K562 (cell line): ENCODE results near the gene TRIM36. TPM values are rescaled to one million over a fixed set of nuclear protein-coding genes. Genes with fewer than 3 reads are reported as not detected.

Experiments
- ATAC-seq: fragments of 200-7000 bp; cut with Tn5 transposase; 3 replicates; pipeline ENCODE4 v1.9.1; 2020; ENCODE audit warnings: moderate library complexity
- BruUV-seq: library from RNA; stranded (reverse); fragments of 400-500 nt; replicated peaks from 2 replicates; lab custom pipeline; 2021; lab: Mats Ljungman, UMichigan
- CTCF ChIA-PET: fragments of 300-600 bp; formaldehyde crosslinking; extraction: SDS; loops from one replicate; lab custom pipeline; 2021; ENCODE audit warnings: low intra/inter-chr PET ratio; lab: Yijun Ruan, JAX
- POLR2A ChIA-PET: fragments of 300-600, 350-650 bp; sonication (Branson Sonifier 250); formaldehyde crosslinking; extraction: SDS; loops from one replicate; lab custom pipeline; 2021; ENCODE audit warnings: antibody characterized with exemption, inconsistent platforms; lab: Yijun Ruan, JAX
- DNase-seq, 4 experiments: peaks; one replicate each; pipeline versions ENCODE4 v3.0.0 to v3.0.0-alpha.2; 2011 to 2018; ENCODE audit warnings: low spot score in 3 of 4, mixed read lengths in 3 of 4; ENCODE audit errors: extremely low read depth in 1 of 4
- FAIRE-seq: peaks from 2 replicates; lab custom pipeline; 2011; peaks lifted over from hg19 to GRCh38; lab: Jason Lieb, UNC
- H2AFZ ChIP-seq: 2 replicates; pipeline ENCODE4 v1.6.0; 2011; ENCODE audit warnings: low read depth, low read length, control low read depth, inconsistent platforms
- H3K27ac ChIP-seq: fragments of 200-600 bp; 3 replicates; pipeline ENCODE4 v1.8.0; 2011; ENCODE audit warnings: low read depth, mild to moderate bottlenecking, control low read depth, inconsistent platforms, low read length, moderate library complexity, mixed read lengths; ENCODE audit errors: extremely low read depth
- H3K27me3 ChIP-seq, 2 experiments: fragments of 300-600 bp in 1 of 2; 2 replicates in 1 of 2; 3 replicates in 1 of 2; pipeline versions ENCODE4 v1.6.0 to v1.8.0; 2011; ENCODE audit warnings: inconsistent platforms in 2 of 2, low read length in 2 of 2, mild to moderate bottlenecking in 1 of 2, mixed read lengths in 1 of 2, moderate library complexity in 1 of 2; ENCODE audit not compliant: control insufficient read depth in 2 of 2, insufficient read depth in 2 of 2
- H3K36me3 ChIP-seq: fragments of 300-600 bp; 3 replicates; pipeline ENCODE4 v1.8.0; 2011; ENCODE audit warnings: mild to moderate bottlenecking, low read length, inconsistent platforms; ENCODE audit not compliant: control insufficient read depth, insufficient read depth
- H3K4me1 ChIP-seq, 2 experiments: fragments of 200-600 bp in 1 of 2; replicated peaks in 1 of 2; 2 replicates in 1 of 2; 3 replicates in 1 of 2; pipeline versions ENCODE4 v1.5.1 to v1.8.0; 2011; ENCODE audit warnings: inconsistent platforms in 2 of 2, low read length in 2 of 2, mild to moderate bottlenecking in 1 of 2, mixed read lengths in 1 of 2, moderate library complexity in 1 of 2; ENCODE audit not compliant: control insufficient read depth in 2 of 2, insufficient read depth in 2 of 2
- H3K4me2 ChIP-seq: 2 replicates; pipeline ENCODE4 v1.6.1; 2011; ENCODE audit warnings: low read length, control low read depth, inconsistent platforms, mixed read lengths; ENCODE audit not compliant: insufficient read depth
- H3K4me3 ChIP-seq: fragments of 200-600 bp; sonication (generic), shearing (Covaris generic); 2 replicates; pipeline ENCODE4 v1.5.1; 2016; ENCODE audit warnings: control low read depth, inconsistent platforms
- H3K79me2 ChIP-seq: fragments of 200-600 bp; 3 replicates; pipeline ENCODE4 v1.8.0; 2011; ENCODE audit warnings: low read length, inconsistent platforms; ENCODE audit not compliant: control insufficient read depth, insufficient read depth
- H3K9ac ChIP-seq, 2 experiments: 2 replicates each; pipeline versions ENCODE4 v1.6.0 to v1.6.1; 2011; ENCODE audit warnings: low read depth in 2 of 2, low read length in 2 of 2, control low read depth in 1 of 2, inconsistent platforms in 1 of 2, mild to moderate bottlenecking in 1 of 2, mixed read lengths in 1 of 2; ENCODE audit not compliant: insufficient read depth in 1 of 2
- H3K9me1 ChIP-seq: one replicate; pipeline ENCODE4 v1.6.0; 2011; ENCODE audit warnings: inconsistent platforms, mild to moderate bottlenecking, low read length, moderate library complexity; ENCODE audit not compliant: control insufficient read depth, insufficient read depth
- H3K9me3 ChIP-seq: replicated peaks from 2 replicates; pipeline ENCODE4 v1.5.1; 2011; ENCODE audit warnings: low read depth, low read length, inconsistent platforms; ENCODE audit not compliant: control insufficient read depth, insufficient read depth
- H4K20me1 ChIP-seq: replicated peaks from 2 replicates; pipeline ENCODE4 v1.6.1; 2011; ENCODE audit warnings: low read length, inconsistent platforms, mixed read lengths; ENCODE audit not compliant: control insufficient read depth, insufficient read depth
- CC2D1A ChIP-seq: fragments of 450-650 bp; IDR thresholded peaks from 2 replicates; pipeline ENCODE4 v1.6.1; 2017; ENCODE audit warnings: mild to moderate bottlenecking
- ETV1 ChIP-seq: fragments of 450-650 bp; conservative IDR thresholded peaks from 2 replicates; pipeline ENCODE4 v1.6.1; 2016; ENCODE audit warnings: missing genetic modification characterization, control low read depth, low read depth, missing compliant biosample characterization
- EZH2 ChIP-seq: IDR thresholded peaks from 2 replicates; pipeline ENCODE4 v1.6.1; 2012; ENCODE audit warnings: low read depth, mild to moderate bottlenecking, inconsistent platforms, low read length, borderline replicate concordance
- FOXM1 ChIP-seq, 2 experiments: fragments of 450-650 bp in 1 of 2; sonication (generic) in 1 of 2; formaldehyde crosslinking in 1 of 2; IDR thresholded peaks; 2 replicates each; pipeline versions ENCODE4 v1.6.1 to v1.9.0; 2017 to 2022; ENCODE audit warnings: low read depth in 2 of 2, mild to moderate bottlenecking in 2 of 2, missing genetic modification reagents in 1 of 2, moderate library complexity in 1 of 2
- MYNN ChIP-seq, 2 experiments: sonication (generic); formaldehyde crosslinking in 1 of 2; IDR thresholded peaks; 2 replicates each; pipeline versions ENCODE4 v1.5.0 to v1.6.1; 2016 to 2020; ENCODE audit warnings: antibody characterized with exemption in 1 of 2, missing genetic modification reagents in 1 of 2
- NCOA6 ChIP-seq: fragments of 450-650 bp; IDR thresholded peaks from 2 replicates; pipeline ENCODE4 v1.6.1; 2017; ENCODE audit warnings: mild to moderate bottlenecking
- NFIC ChIP-seq: fragments of 450-650 bp; IDR thresholded peaks from 2 replicates; pipeline ENCODE4 v1.6.1; 2017; ENCODE audit warnings: mild to moderate bottlenecking, inconsistent platforms
- POLR2B ChIP-seq: fragments of 450-650 bp; IDR thresholded peaks from 2 replicates; pipeline ENCODE4 v1.6.1; 2018; ENCODE audit warnings: low read depth; ENCODE audit not compliant: partially characterized antibody
- POLR2G ChIP-seq: fragments of 200-400 bp; formaldehyde crosslinking; IDR thresholded peaks from 2 replicates; pipeline ENCODE4 v1.6.1; 2017; ENCODE audit warnings: low read depth, mild to moderate bottlenecking, antibody characterized with exemption, low read length, moderate library complexity
- SAFB2 ChIP-seq: fragments of 200-400 bp; formaldehyde crosslinking; IDR thresholded peaks from 2 replicates; pipeline ENCODE4 v1.6.1; 2018; ENCODE audit warnings: borderline replicate concordance, low read length, low read depth, moderate library complexity; ENCODE audit not compliant: severe bottlenecking
- ZNF174 ChIP-seq: fragments of 250-450 bp; sonication (Bioruptor Pico); IDR thresholded peaks from 2 replicates; pipeline ENCODE4 v1.4.0; 2020; ENCODE audit warnings: mild to moderate bottlenecking
- ZNF280B ChIP-seq: fragments of 250-450 bp; sonication (Bioruptor Pico); IDR thresholded peaks from 2 replicates; pipeline ENCODE4 v1.5.1; 2021; ENCODE audit warnings: mild to moderate bottlenecking
- in situ Hi-C: fragments of 300-500 bp; cut with MboI; formaldehyde crosslinking; loops from 4 replicates; pipeline ENCODE4 v1.15.0; 2018; ENCODE audit warnings: inconsistent platforms, mixed read lengths
- intact Hi-C: fragments of 100-400 bp; cut with micrococcal nuclease; formaldehyde crosslinking; loops from 2 replicates; pipeline ENCODE4 v1.14.2; 2022
- polyA plus RNA-seq, 8 experiments: library from polyadenylated mRNA; depleted of rRNA in 4 of 8; stranded (reverse) in 5 of 8; unstranded in 3 of 8; fragments of >200 nt; fragmentation: Nextera tagmentation in 2 of 8; fragmentation: Illumina TruSeq in 1 of 8; extraction: Ambion mirVana in 2 of 8; extraction: Trizol in 1 of 8; gene quantifications; 2 replicates each; pipeline versions ENCODE4 v1.2.1 to v1.2.3, GENCODE V29; 2011 to 2014; ENCODE audit warnings: inconsistent platforms in 1 of 8, missing spikeins in 1 of 8
- total RNA-seq, 7 experiments: library from RNA; depleted of rRNA in 6 of 7; stranded (reverse); fragments of >200 nt in 6 of 7; fragmentation: Illumina TruSeq in 2 of 7; extraction: Trizol in 2 of 7; gene quantifications; 2 replicates each; pipeline versions ENCODE4 v1.2.1 to v1.2.3, GENCODE V29; 2011 to 2021; ENCODE audit warnings: low replicate concordance in 1 of 7
- TF ChIP-seq, protein P1 (sequence below): fragments of 250-450 bp; sonication (Bioruptor Pico); IDR thresholded peaks from 2 replicates; pipeline ENCODE4 v1.6.1; 2021; ENCODE audit warnings: mild to moderate bottlenecking
- TF ChIP-seq, protein P2 (sequence below): fragments of 200-800 bp; sonication (Bioruptor generic); IDR thresholded peaks from 2 replicates; pipeline ENCODE4 v1.6.1; 2017; ENCODE audit warnings: missing genetic modification characterization, missing compliant biosample characterization

TRIM36 gene
- total and polyA plus RNA-seq, 9 of the 15 experiments (the other 6 are each of a cell fraction or from before 2014, with no cell fraction given): 0.10 to 0.71 (median 0.31) TPM

DNA sequence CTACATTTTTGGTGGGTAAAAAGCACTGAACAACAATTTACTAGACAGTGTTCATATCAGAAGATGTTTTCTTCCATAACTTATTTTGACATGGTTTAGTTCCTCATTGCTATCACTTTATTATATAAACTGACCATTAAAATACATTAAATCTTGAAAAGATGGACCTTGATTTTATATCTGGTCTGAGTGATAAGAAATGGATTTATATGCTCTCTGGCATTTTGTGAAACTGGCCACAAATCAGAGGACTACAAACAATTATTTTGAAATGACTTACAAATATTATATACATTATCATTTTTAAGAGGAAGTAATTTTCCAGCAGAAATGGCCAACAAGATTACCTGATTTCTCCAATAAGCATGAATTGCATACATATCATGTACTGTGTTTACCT is 23.6 kb upstream of the TRIM36 start:
- Histone ChIP-seq H3K9me3 (no peaks in the 10 kb centered on the region), H3K4me3 (no peak overlapping the region), H3K79me2 (no peaks in the 10 kb centered on the region), H3K9me1 (no peaks in the 10 kb centered on the region), H3K9ac (no peak overlapping the region), H3K4me1 (no peaks in the 10 kb centered on the region), H3K27ac (no peak overlapping the region), H3K36me3 (no peaks in the 10 kb centered on the region), H2AFZ (no peak overlapping the region), H4K20me1 (no peaks in the 10 kb centered on the region), H3K27me3 (no peaks in the 10 kb centered on the region; a peak in 1 of 5 replicates), H3K4me2 (no peak overlapping the region)
- in situ Hi-C loops (no loop called here), intact Hi-C loops (no loop called here)
- ChIA-PET CTCF (no interaction called here), POLR2A (no interaction called here)
- no TSS peak for BruUV-seq
- FAIRE-seq (no peak), DNase-seq (no peak), ATAC-seq (no peak)
- TF ChIP-seq SAFB2 (no peak), FOXM1 (IDR thresholded peaks at IDR 0.05; ENCODE audit: low read depth) (no peak), FOXM1 (CRISPR knock-in tag; IDR thresholded peaks at IDR 0.05; ENCODE audit: low read depth) (no peak), NFIC (no peak), MYNN (IDR thresholded peaks at IDR 0.05) (no peak), MYNN (CRISPR knock-in tag; IDR thresholded peaks at IDR 0.05) (no peak), POLR2B (no peak), POLR2G (no peak), ETV1 (no peak), ZNF280B (CRISPR knock-in tag) (no peak), NCOA6 (no peak), ZNF174 (CRISPR knock-in tag) (no peak), EZH2 (no peak), CC2D1A (no peak)
- TF ChIP-seq, protein P1, sequence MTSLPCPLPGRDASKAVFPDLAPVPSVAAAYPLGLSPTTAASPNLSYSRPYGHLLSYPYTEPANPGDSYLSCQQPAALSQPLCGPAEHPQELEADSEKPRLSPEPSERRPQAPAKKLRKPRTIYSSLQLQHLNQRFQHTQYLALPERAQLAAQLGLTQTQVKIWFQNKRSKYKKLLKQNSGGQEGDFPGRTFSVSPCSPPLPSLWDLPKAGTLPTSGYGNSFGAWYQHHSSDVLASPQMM (CRISPR knock-in tag): no peak
- TF ChIP-seq, protein P2, sequence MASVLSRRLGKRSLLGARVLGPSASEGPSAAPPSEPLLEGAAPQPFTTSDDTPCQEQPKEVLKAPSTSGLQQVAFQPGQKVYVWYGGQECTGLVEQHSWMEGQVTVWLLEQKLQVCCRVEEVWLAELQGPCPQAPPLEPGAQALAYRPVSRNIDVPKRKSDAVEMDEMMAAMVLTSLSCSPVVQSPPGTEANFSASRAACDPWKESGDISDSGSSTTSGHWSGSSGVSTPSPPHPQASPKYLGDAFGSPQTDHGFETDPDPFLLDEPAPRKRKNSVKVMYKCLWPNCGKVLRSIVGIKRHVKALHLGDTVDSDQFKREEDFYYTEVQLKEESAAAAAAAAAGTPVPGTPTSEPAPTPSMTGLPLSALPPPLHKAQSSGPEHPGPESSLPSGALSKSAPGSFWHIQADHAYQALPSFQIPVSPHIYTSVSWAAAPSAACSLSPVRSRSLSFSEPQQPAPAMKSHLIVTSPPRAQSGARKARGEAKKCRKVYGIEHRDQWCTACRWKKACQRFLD (CRISPR knock-in tag): no peak
- TF ChIP-seq, all 486 proteins: peak for 0
